GM18870 (cell line): ENCODE data around the gene ELMO1.

Experiments
- ATAC-seq: cut with Tn5 transposase; IDR thresholded peaks from one replicate; pipeline ENCODE4 v1.9.1; 2021; ENCODE audit warnings: moderate library complexity; ENCODE audit not compliant: unreplicated experiment

The ELMO1 gene

GRCh38 chr7:37109016-37109683 lies 339.5 kb downstream of the ELMO1 start:
- ATAC-seq, result no peak

- no peak for ATAC-seq
These were observed 340.0 kb downstream of the ELMO1 start for GRCh38 chr7:37108615-37109014.

GRCh38 chr7:37107047-37107750 lies 341.5 kb downstream of the ELMO1 start:
- no peak for ATAC-seq

GRCh38 chr7:37105762-37106161 lies 342.9 kb downstream of the ELMO1 start:
- no peak for ATAC-seq

DNA sequence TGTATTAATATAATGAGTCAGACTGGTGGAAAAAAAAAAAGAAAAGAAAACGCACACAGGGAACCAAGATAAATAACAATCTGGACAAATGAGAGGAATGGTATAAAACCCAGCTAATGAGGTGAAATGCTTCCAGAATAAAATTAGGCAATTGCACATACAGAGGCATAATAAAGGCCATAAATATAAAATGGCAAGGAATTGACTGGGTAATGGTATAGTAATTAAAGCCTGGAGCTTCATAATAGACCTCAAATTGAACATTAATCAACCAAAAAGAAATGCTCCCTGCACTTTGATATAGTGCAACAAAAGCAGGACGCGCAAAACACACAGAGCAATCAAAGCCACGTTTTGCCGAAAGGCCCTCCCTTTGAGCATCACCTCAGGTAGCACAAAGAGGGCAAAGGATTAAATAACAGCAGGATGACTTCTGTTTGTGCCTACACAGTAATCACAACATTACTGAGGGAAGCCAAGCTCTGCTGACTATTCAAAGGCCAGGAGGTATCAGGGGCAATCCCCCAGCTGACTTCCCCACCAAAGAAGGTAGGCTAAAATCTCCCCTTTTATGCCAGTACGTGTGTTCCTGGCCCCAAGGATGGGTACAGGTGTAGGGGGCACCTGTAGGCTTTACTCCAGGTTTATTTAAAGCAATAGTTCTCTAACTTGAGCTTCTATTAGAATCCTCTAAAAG lies 343.7 kb downstream of the ELMO1 start:
- no peak for ATAC-seq

DNA sequence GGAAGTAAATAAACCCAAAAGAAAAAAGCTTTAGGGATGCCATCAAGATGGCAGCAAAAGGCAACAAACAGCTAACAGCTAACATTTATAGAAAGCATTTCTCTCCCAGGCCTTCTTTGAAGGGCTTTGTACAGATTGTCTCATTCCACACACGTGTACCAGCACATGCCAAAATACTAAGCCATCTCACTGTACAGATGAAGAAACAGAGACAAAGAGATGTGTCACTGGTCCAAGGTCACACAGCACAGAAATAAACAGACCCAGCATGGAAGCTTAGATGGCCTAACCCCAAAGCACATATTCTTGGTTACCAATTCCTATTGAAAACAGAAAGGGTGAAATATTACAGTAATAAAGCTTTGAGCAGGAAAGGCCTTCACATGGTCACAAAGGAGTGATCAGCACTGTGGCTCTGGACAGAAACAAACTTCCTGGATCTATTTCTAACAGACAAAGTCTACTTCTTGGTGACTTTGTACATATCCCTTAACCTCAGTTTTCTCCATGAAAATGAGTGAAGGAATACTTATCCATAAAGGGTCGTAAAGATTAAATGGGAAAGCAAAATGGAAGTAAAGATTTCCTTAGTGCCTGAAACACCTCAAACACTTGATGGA lies 346.0 kb downstream of the ELMO1 start:
- ATAC-seq, result no peak

- ATAC-seq, result no peak
These were observed 347.8 kb downstream of the ELMO1 start for GRCh38 chr7:37100735-37101331.

- no peak for ATAC-seq
These were observed 349.9 kb downstream of the ELMO1 start for GRCh38 chr7:37098762-37099161.

DNA sequence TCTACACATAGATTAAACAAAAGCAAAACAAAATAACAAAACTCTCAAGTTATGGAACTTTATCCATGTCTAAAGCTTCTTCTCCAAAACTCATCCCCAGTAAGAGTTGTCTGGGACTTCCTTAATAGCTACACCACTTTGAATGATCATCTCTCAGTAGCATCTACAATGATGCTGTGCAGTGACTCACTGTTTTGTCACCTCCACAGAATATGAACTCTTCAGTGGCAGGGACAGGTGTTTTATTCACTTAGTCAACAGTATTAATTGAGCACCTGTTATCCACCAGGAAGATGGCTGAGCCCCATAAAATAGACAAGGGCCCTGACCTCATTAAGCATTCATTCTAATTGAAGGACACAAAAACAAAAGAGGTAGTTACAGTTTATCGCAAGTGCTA lies 350.7 kb downstream of the ELMO1 start:
- no peak for ATAC-seq

- ATAC-seq, result no peak
These were observed 351.4 kb downstream of the ELMO1 start for GRCh38 chr7:37097276-37097675.

GRCh38 chr7:37096341-37096740 lies 352.3 kb downstream of the ELMO1 start:
- ATAC-seq, result no peak

DNA sequence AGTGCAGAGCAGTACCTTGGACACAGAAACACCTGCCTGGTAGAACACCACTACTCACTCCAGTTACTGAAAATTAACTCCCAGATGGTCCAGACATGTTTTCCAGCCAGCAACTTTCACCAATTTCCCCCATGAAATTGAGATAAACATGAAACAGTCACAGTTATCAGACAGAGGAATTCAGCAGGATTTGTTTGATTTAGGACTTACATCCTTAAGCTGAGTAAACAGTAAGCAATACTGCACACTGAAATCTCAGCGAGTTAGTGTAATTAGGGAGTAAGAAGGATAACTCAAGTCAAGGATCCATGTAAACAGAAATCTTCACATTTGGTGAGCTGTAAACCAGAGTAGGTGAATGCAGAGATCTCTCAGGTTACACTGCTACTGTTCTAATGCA lies 353.5 kb downstream of the ELMO1 start:
- no peak for ATAC-seq

DNA sequence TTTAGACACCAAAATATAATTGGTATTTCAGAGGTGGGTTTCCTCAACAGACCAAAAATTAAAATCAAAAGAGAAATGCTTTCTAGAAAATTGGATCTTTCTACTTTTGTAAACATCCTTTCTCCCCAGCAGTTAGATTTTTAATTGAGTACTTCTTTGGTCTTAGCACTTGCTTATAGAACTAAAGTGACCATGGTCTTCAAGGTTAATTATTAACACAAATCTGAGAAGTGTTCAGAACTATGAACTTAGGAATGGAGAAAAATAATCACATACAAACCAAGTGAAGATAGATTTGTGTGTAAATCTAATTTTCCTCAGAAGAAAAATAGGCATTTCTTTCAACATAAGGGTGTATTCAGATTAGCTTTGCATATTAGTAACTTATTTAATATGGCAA lies 355.4 kb downstream of the ELMO1 start:
- ATAC-seq, result no peak

DNA sequence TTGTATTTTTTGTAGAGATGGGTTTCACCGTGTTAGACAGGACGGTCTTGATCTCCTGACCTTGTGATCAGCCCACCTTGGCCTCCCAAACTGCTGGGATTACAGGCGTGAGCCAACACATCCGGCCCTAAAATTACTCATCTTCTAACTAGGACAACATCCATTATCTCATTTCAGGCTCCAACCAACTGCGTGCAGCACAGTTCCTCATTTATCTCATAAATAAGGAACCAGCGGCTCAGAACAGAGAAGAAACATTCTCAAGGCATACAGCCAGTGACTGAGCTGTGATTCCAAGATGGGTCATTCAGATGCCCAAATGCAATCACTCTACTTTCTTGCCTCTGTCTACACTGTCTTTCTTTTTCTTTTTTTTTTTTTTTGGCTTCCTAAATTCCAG lies 356.1 kb downstream of the ELMO1 start:
- no peak for ATAC-seq

DNA sequence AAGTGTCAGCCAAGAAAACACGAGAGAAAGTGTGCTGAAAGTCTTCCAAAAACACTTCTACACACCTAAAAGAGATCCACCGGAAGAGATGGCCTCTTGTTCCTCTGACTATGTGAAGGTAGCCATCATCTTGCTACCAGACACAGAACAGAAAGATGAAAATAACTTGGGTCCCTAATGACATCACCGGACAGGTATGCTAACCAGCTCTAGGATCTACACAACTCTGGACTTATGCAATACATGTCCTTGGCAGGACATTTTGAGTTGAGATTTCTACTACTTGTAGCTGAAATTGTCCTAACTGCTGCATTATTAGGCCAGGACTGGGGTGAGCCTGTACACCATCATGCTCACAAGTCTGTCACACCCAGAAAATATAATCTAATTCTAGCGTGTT lies 358.7 kb downstream of the ELMO1 start:
- ATAC-seq, result no peak

DNA sequence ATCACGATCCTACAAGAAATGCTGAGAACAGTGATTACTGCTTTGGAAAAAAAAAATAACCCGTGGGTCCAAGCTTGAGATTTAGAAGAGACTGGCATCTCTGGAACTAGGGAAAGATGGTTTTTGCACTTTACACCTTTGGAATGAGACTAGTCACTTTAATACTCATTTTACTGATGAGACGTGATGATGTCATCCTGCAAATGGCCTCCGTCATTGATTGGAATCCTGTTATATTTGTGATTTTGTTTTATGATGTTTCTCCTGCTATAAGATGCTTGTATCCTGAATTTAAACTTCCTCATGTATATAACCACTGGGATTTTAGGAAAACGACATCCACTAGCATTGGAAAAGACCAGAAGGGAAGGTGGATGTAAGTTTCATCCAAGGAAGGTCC lies 363.1 kb downstream of the ELMO1 start:
- no peak for ATAC-seq

GRCh38 chr7:37084303-37084702 lies 364.4 kb downstream of the ELMO1 start:
- ATAC-seq, result no peak

DNA sequence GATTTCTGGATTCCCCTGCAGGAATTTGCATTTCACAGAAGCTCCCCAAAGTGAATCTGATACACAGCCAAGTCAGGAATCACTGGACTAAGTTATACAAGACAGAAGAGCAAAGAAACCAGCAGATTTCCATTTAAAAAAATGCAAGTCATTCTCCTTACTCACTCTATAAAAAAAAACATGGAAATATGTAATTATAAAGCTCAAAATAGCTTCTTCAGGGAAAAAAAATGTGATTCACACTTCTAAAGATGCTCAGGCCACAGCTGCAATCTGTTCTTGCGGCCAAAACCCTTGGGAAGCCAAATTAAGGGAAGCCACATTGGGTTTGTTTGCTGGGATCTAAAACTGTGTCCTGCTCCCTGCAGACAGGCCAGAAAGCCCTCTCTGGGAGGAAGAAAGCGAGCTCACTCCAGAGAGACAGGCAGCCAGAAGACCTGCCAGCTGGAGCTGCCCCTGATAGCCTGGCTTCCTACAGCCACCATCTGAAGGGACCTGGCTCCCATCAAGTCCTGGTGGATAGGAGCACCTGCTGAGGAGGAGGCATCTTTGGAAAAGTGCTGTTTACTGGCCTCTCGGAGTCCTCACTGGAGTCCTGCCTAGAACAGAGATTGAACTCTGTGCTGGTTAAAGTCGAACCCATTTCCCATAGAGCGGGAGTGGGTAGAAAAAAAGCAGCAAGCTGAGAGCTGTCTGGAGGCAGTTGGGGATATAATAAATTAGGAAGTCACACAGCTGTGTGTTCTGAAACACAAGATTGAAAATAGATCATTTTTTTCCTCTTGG lies 365.2 kb downstream of the ELMO1 start:
- no peak for ATAC-seq

GRCh38 chr7:37081436-37081835 lies 367.2 kb downstream of the ELMO1 start:
- no peak for ATAC-seq

- ATAC-seq, result no peak
These were observed 369.2 kb downstream of the ELMO1 start for GRCh38 chr7:37079420-37079819.

DNA sequence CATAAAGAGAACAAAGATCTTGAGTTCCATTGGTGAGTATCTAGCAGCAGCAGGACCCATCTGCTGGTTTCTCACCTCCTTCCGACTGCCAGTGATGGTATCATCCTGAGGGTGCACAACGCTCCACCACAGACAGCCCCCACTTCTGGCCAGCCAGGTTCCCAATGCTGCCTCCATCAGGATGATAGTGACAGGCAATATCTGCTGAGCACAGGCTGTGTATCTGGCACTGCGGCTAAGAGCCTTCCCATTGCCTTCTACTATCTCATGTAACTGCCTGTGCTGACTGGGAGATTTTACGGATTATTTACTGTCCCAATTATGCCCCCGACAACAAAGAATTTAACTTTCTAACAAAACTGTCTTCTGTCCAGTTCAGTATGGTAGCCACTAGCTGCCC lies 372.0 kb downstream of the ELMO1 start:
- no peak for ATAC-seq
